Measurements from ENCODE around the gene TRIM63. TPM values are rescaled to one million over a fixed set of nuclear protein-coding genes. Genes with fewer than 3 reads are reported as not detected.

The TRIM63 gene
- total and polyA plus RNA-seq, 2 donors (not counting 1 experiment from before 2014, with no cell fraction given): not detected

GRCh38 chr1:26038904-26039303, 28.5 kb downstream of the TRIM63 start:
- Histone ChIP-seq H3K9ac (ENCODE audit: insufficient read depth, low read length) (no peak overlapping the region), H3K79me2 (ENCODE audit: control insufficient read depth, insufficient read depth, low read length) (no peaks in the 10 kb centered on the region)

GRCh38 chr1:26038477-26038876, 29.0 kb downstream of the TRIM63 start:
- Histone ChIP-seq H3K36me3 (ENCODE audit: control insufficient read depth, insufficient read depth, low read length) (no peaks in the 10 kb centered on the region), H3K79me2 (ENCODE audit: control insufficient read depth, insufficient read depth, low read length) (no peaks in the 10 kb centered on the region), H3K4me3 (replicated peaks in 1 of 4; ENCODE audit: control extremely low read depth in 1 of 4, insufficient read depth in 1 of 4, low read depth in 3 of 4, low read length in 4 of 4) (no peak overlapping the region)

More at GRCh38 chr1:26038904-26039303, 28.5 kb downstream of the TRIM63 start:
- H3K36me3 ChIP-seq (ENCODE audit: control insufficient read depth, insufficient read depth, low read length): no peaks in the 10 kb centered on the region
- H3K27me3 ChIP-seq (ENCODE audit: control insufficient read depth, insufficient read depth, low read length): peaks cover 22% of the 10 kb centered on the region
- H3K27ac ChIP-seq (ENCODE audit: insufficient read depth, low read length): no peak overlapping the region
- no peaks in the 10 kb centered on the region for H4K20me1 ChIP-seq (ENCODE audit: control insufficient read depth, extremely low read depth, insufficient read depth, low read length)
- no peak for TF ChIP-seq CTCF (conservative IDR thresholded peaks at IDR 0.05 in 1 of 2, IDR thresholded peaks at IDR 0.05 in 1 of 2; ENCODE audit: low read depth in 1 of 2, low read length in 2 of 2)
- TF ChIP-seq EZH2 (IDR thresholded peaks at IDR 0.05; ENCODE audit: low read length, missing control alignments): no peak
- no peak overlapping the region for H3K4me2 ChIP-seq (ENCODE audit: extremely low read depth, insufficient read depth, low read length)
- H3K4me3 ChIP-seq (replicated peaks in 1 of 4; ENCODE audit: control extremely low read depth in 1 of 4, insufficient read depth in 1 of 4, low read depth in 3 of 4, low read length in 4 of 4): no peak overlapping the region
- no peaks in the 10 kb centered on the region for H3K9me3 ChIP-seq (ENCODE audit: control insufficient read depth, insufficient read depth, low read depth, low read length)
- H2AFZ ChIP-seq (ENCODE audit: low read length): no peak overlapping the region
- no peak for DNase-seq (ENCODE audit: low read depth in 2 of 2)
- H3K4me1 ChIP-seq (ENCODE audit: control insufficient read depth, extremely low read depth, insufficient read depth, low read length): peaks cover 10% of the 10 kb centered on the region

GRCh38 chr1:26037904-26038303, 29.5 kb downstream of the TRIM63 start:
- H3K27me3 ChIP-seq (ENCODE audit: control insufficient read depth, insufficient read depth, low read length): peaks cover 16% of the 10 kb centered on the region
- no peaks in the 10 kb centered on the region for H3K79me2 ChIP-seq (ENCODE audit: control insufficient read depth, insufficient read depth, low read length)
- no peak for TF ChIP-seq CTCF (conservative IDR thresholded peaks at IDR 0.05 in 1 of 2, IDR thresholded peaks at IDR 0.05 in 1 of 2; ENCODE audit: low read depth in 1 of 2, low read length in 2 of 2)
- TF ChIP-seq EZH2 (IDR thresholded peaks at IDR 0.05; ENCODE audit: low read length, missing control alignments): no peak
- no peaks in the 10 kb centered on the region for H3K36me3 ChIP-seq (ENCODE audit: control insufficient read depth, insufficient read depth, low read length)
- no peak overlapping the region for H3K4me3 ChIP-seq (replicated peaks in 1 of 4; ENCODE audit: control extremely low read depth in 1 of 4, insufficient read depth in 1 of 4, low read depth in 3 of 4, low read length in 4 of 4)
- no peak overlapping the region for H2AFZ ChIP-seq (ENCODE audit: low read length)
- no peaks in the 10 kb centered on the region for H3K9me3 ChIP-seq (ENCODE audit: control insufficient read depth, insufficient read depth, low read depth, low read length)
- no peak overlapping the region for H3K9ac ChIP-seq (ENCODE audit: insufficient read depth, low read length)
- H3K4me2 ChIP-seq (ENCODE audit: extremely low read depth, insufficient read depth, low read length): no peak overlapping the region
- H3K27ac ChIP-seq (ENCODE audit: insufficient read depth, low read length): no peak overlapping the region
- no peak for DNase-seq (ENCODE audit: low read depth in 2 of 2)
- no peaks in the 10 kb centered on the region for H4K20me1 ChIP-seq (ENCODE audit: control insufficient read depth, extremely low read depth, insufficient read depth, low read length)
- peaks cover 10% of the 10 kb centered on the region for H3K4me1 ChIP-seq (ENCODE audit: control insufficient read depth, extremely low read depth, insufficient read depth, low read length)

More at GRCh38 chr1:26038477-26038876, 29.0 kb downstream of the TRIM63 start:
- Histone ChIP-seq H3K4me1 (ENCODE audit: control insufficient read depth, extremely low read depth, insufficient read depth, low read length) (peaks cover 10% of the 10 kb centered on the region), H2AFZ (ENCODE audit: low read length) (no peak overlapping the region), H3K27ac (ENCODE audit: insufficient read depth, low read length) (no peak overlapping the region), H3K9me3 (ENCODE audit: control insufficient read depth, insufficient read depth, low read depth, low read length) (no peaks in the 10 kb centered on the region), H3K4me2 (ENCODE audit: extremely low read depth, insufficient read depth, low read length) (no peak overlapping the region), H3K9ac (ENCODE audit: insufficient read depth, low read length) (no peak overlapping the region), H4K20me1 (ENCODE audit: control insufficient read depth, extremely low read depth, insufficient read depth, low read length) (no peaks in the 10 kb centered on the region), H3K27me3 (ENCODE audit: control insufficient read depth, insufficient read depth, low read length) (peaks cover 19% of the 10 kb centered on the region)
- TF ChIP-seq CTCF (conservative IDR thresholded peaks at IDR 0.05 in 1 of 2, IDR thresholded peaks at IDR 0.05 in 1 of 2; ENCODE audit: low read depth in 1 of 2, low read length in 2 of 2): no peak
- no peak for TF ChIP-seq EZH2 (IDR thresholded peaks at IDR 0.05; ENCODE audit: low read length, missing control alignments)
- DNase-seq (ENCODE audit: low read depth in 2 of 2): no peak
